Neural crest cell (in vitro differentiated cells): ENCODE measurements around the gene GJD2. TPM values are rescaled to one million over a fixed set of nuclear protein-coding genes. Genes with fewer than 3 reads are reported as not detected.
A peak's percentile ranks its signal among the peaks of the same experiment; 100 is the strongest.

Experiments
- DNase-seq: peaks from one replicate; pipeline ENCODE4 v3.0.0; 2021; ENCODE audit warnings: low read depth, mixed read lengths, low spot score
- H3K27ac Mint-ChIP-seq: one replicate; pipeline ENCODE4 v1.8.0; 2021; ENCODE audit warnings: mild to moderate bottlenecking, mixed read lengths; ENCODE audit not compliant: unreplicated experiment
- H3K27me3 Mint-ChIP-seq: 2 replicates; pipeline ENCODE4 v1.8.0; 2021; ENCODE audit warnings: low read depth, mild to moderate bottlenecking, mixed read lengths
- H3K36me3 Mint-ChIP-seq: 2 replicates; pipeline ENCODE4 v1.8.0; 2021; ENCODE audit warnings: low read depth, mild to moderate bottlenecking, mixed read lengths
- H3K4me1 Mint-ChIP-seq: 2 replicates; pipeline ENCODE4 v1.8.0; 2021; ENCODE audit warnings: mixed read lengths
- H3K4me3 Mint-ChIP-seq: one replicate; pipeline ENCODE4 v1.8.0; 2021; ENCODE audit warnings: mild to moderate bottlenecking, mixed read lengths
- H3K9me3 Mint-ChIP-seq: 2 replicates; pipeline ENCODE4 v1.8.0; 2021; ENCODE audit warnings: mixed read lengths
- long read RNA-seq: library from polyadenylated mRNA; unstranded; transcript quantifications from one replicate; pipeline ENCODE4 v2.0.0, GENCODE V29; 2020
- total RNA-seq: library from RNA; stranded (reverse); gene quantifications from 2 replicates; pipeline ENCODE4 v1.2.1, GENCODE V29; 2021
- TF ChIP-seq, protein P1 (sequence below): fragments of 200-600 bp; sonication (generic); conservative IDR thresholded peaks from 2 replicates; pipeline ENCODE4 v1.5.0; 2021; ENCODE audit warnings: antibody characterized with exemption, mild to moderate bottlenecking

Gene GJD2
- total RNA-seq, result 0.07 TPM in 1 of 2 replicates, not detected in the other
- long read RNA-seq, result 0 reads

DNA sequence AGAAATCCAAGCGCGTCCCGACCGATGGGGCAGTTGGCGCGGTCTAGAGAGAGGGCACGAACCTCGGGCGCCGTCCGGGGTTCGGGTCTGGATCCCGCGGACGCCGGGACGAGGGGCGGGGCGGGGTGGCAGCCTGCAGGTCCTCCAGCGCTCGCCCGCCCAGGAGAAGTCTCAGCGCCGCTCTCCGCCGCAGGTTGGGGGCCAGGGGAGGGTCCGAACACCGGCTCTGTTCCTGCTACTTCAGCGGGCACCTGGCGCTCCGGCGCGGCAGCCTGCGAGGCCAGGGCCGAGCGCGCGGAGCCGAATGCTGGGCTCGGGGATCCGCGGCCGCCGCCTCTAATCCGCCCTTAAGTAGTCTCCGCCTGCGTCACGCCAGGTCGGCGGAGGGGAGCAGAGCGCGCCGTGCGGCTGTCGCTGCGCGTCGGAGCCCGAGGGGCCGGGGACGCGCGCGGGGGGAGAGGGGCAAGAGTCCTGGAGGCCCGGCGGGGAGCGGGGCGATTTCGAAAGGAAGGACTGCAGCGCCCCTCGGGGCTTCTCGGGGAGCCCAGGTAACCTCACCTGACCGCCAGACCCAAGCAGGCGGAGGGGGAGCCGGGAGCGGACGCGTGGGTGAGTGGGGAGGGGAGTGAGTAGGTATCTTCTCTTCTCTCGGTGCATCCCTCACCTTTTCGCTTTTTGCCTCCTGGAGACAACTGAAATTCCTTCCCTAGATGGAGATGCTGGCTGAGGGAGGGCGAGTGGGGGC, at the start of gene GJD2:
Gene GJD2, minus strand, starts transcription at position 325 of the 745 bp plus-strand sequence. CDS start 510 bp downstream, outside the sequence.
- H3K36me3 Mint-ChIP-seq, result no peaks in the 10 kb centered on the region
- H3K27me3 Mint-ChIP-seq, result peaks cover 93% of the 10 kb centered on the region
- H3K4me1 Mint-ChIP-seq, result peaks cover 11% of the 10 kb centered on the region
- H3K27ac Mint-ChIP-seq, result no peak within 1 kb of the TSS
- H3K4me3 Mint-ChIP-seq, result peak within 1 kb of the TSS; percentile 52
- H3K9me3 Mint-ChIP-seq, result no peaks in the 10 kb centered on the region
- TF ChIP-seq, protein P1, sequence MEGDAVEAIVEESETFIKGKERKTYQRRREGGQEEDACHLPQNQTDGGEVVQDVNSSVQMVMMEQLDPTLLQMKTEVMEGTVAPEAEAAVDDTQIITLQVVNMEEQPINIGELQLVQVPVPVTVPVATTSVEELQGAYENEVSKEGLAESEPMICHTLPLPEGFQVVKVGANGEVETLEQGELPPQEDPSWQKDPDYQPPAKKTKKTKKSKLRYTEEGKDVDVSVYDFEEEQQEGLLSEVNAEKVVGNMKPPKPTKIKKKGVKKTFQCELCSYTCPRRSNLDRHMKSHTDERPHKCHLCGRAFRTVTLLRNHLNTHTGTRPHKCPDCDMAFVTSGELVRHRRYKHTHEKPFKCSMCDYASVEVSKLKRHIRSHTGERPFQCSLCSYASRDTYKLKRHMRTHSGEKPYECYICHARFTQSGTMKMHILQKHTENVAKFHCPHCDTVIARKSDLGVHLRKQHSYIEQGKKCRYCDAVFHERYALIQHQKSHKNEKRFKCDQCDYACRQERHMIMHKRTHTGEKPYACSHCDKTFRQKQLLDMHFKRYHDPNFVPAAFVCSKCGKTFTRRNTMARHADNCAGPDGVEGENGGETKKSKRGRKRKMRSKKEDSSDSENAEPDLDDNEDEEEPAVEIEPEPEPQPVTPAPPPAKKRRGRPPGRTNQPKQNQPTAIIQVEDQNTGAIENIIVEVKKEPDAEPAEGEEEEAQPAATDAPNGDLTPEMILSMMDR, result no peak
- no peak for DNase-seq

DNA sequence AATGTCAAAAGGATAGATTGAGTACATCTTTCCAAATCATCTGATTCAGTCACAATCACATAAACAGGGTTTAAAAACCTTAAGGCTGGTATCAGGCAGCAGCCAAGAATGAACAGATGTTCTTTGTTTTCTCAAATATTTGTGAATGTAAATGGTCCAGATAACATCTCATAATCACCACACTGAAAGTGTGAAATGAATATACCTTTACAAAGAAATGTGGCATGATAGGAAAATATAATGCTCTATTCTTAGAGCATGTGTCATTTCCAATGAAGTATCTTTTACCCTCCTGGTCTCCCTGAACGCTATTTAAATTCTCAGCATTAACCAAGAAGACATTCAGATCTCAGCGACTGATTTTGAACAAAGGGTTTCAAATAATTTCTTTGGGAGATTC, 49.3 kb upstream of the GJD2 start:
- peaks cover 3% of the 10 kb centered on the region for H3K27me3 Mint-ChIP-seq
- no peak for DNase-seq
- no peak overlapping the region for H3K27ac Mint-ChIP-seq
- peaks cover 3% of the 10 kb centered on the region for H3K36me3 Mint-ChIP-seq
- no peaks in the 10 kb centered on the region for H3K9me3 Mint-ChIP-seq
- peaks cover 5% of the 10 kb centered on the region for H3K4me1 Mint-ChIP-seq
- H3K4me3 Mint-ChIP-seq, result no peak overlapping the region
- TF ChIP-seq, protein P1, result no peak

DNA sequence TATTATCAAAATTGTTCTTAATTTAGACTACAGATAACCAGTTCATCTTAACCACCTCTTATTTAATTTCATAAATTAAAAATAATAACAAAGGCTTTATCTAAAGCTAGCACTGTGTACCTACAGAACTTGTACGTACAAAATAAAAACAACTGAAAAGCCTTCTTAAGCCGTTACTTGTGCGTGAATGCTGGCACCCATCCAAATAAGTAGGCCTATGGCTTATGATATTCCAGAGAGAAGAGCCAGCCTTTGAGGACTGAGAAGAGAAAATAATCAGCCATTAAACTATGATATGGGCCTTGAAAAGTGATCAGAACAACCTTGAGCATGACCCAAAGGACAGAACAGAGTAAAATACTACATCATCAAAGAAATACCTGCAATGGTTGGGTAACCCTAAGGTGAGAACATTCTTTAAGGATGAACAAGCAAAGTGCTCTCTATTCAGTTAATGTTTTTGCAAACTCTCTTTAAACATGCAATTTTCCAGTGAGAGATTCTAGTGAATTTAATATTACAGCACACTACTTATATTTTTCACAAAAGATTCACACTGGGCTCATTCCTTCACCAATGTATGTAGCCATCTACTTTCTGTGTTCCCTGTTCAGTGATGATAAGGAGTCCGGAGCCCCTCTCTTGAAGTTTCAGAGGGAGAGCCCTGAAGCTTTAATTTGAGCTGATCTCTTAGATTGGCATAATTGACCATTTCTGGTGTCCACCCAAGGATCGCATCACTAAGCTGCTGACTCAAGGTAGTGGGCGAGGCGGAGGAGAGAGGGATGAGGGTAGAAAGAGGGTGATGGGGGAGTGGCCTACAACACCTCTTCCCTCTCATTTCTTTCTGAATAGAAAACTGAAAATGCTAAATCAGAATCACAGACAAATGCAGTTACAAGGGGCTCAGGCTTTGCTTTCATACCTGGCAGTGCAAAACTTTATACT, 48.3 kb upstream of the GJD2 start:
- no peaks in the 10 kb centered on the region for H3K9me3 Mint-ChIP-seq
- DNase-seq, result no peak
- H3K4me1 Mint-ChIP-seq, result peaks cover 5% of the 10 kb centered on the region
- H3K4me3 Mint-ChIP-seq, result no peak overlapping the region
- TF ChIP-seq, protein P1, result no peak
- H3K27ac Mint-ChIP-seq, result no peak overlapping the region
- peaks cover 3% of the 10 kb centered on the region for H3K36me3 Mint-ChIP-seq
- H3K27me3 Mint-ChIP-seq, result peaks cover 3% of the 10 kb centered on the region

DNA sequence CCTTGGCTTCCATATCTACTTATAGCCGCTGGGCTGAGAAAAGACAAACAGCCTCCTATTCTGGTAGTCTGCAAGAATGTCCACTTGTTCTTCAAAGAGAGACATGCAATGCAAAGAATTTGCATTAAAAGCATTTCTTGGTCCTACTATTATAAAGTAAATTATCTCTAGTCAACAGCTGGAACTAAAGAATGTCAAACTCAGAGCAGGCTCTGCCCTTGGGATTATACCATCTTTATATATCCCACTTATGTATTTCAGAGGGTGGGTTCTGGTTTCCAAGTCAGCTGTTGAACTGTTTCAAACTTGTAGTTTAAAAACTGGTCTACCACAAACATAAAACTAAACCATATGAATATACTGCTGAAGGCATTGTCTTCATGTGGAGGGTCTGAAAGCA, 47.6 kb upstream of the GJD2 start:
- H3K4me1 Mint-ChIP-seq, result peaks cover 5% of the 10 kb centered on the region
- H3K27ac Mint-ChIP-seq, result no peak overlapping the region
- H3K9me3 Mint-ChIP-seq, result no peaks in the 10 kb centered on the region
- no peak for DNase-seq
- TF ChIP-seq, protein P1, result no peak
- no peak overlapping the region for H3K4me3 Mint-ChIP-seq
- peaks cover 7% of the 10 kb centered on the region for H3K27me3 Mint-ChIP-seq
- peaks cover 3% of the 10 kb centered on the region for H3K36me3 Mint-ChIP-seq

DNA sequence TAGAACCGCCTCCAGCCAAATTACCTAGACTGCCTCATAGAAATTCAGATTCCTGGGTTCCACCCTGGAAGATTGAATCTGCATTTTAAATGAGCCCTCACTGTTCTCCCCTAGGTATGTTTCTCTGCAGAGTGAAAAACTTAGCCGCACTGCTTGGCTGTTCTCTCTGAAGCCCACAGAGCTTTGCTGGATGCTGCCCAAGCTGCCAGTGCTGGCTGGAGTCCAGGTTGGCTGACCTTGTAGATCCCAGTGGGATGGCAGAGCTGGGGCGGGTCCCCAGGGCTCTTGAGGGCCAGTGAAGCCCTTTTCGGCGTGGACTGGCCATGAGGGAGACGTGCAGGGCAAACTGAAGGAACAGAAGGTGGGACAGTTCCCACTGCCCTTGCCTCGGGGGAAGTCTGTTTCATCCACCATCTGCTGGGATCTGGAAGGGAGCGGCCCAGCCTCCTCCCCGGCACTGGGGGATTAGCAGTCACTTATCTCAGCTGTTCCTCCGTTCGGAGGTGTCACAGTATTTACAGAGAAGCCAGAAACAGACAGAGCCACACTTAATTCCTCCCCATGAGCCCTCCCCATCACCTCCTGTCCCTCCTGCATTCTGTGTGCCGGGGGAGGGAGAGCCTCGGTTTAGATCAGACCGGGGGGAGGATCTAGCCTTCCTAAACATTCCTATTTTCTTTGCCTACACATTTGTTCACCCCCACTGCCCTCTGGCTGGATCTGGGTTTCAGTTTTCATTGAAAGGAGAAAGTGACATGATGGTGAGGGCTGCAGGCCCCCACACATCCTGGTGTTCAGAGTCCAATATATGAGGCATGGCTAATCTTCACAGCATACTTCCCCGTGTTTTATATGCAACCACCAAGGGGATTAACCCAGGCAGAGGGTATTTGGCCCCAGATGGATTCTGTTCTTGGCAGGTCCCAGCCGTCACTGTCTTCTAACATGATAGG, 44.6 kb upstream of the GJD2 start:
- Mint-ChIP-seq H3K36me3 (peaks cover 3% of the 10 kb centered on the region), H3K4me3 (no peak overlapping the region), H3K27me3 (peaks cover 29% of the 10 kb centered on the region), H3K4me1 (peaks cover 5% of the 10 kb centered on the region), H3K27ac (no peak overlapping the region), H3K9me3 (no peaks in the 10 kb centered on the region)
- TF ChIP-seq, protein P1, result no peak
- DNase-seq, result no peak
